Activated T-helper 17 cell treated with anti-CD3 and anti-CD28 coated beads, Interleukin-2, amount 50 U/mL, for 72 hours (primary cell): Measurements from ENCODE around the gene CDK5RAP3. TPM values are rescaled to one million over a fixed set of nuclear protein-coding genes. Genes with fewer than 3 reads are reported as not detected.

ENCODE experiments used
- ATAC-seq: fragments of 150-1000 bp; cut with Tn5 transposase; replicated peaks from 2 replicates; pipeline ENCODE4 v1.10.0; 2021; ENCODE audit warnings: mild to moderate bottlenecking, moderate library complexity
- H3K27ac Mint-ChIP-seq: one replicate; pipeline ENCODE4 v1.8.0; 2022; ENCODE audit warnings: mixed read lengths
- H3K27me3 Mint-ChIP-seq: one replicate; pipeline ENCODE4 v1.8.0; 2022; ENCODE audit warnings: mixed read lengths
- H3K36me3 Mint-ChIP-seq: one replicate; pipeline ENCODE4 v1.8.0; 2022; ENCODE audit warnings: low read depth, mild to moderate bottlenecking, mixed read lengths
- H3K4me1 Mint-ChIP-seq: one replicate; pipeline ENCODE4 v1.8.0; 2022; ENCODE audit warnings: mixed read lengths
- H3K4me3 Mint-ChIP-seq: one replicate; pipeline ENCODE4 v1.8.0; 2022; ENCODE audit warnings: mild to moderate bottlenecking, mixed read lengths
- H3K9me3 Mint-ChIP-seq: one replicate; pipeline ENCODE4 v1.8.0; 2022; ENCODE audit warnings: mixed read lengths
- total RNA-seq, 2 donors: library from RNA; stranded (reverse); gene quantifications; one replicate each; pipeline ENCODE4 v1.2.3, GENCODE V29; 2022

CDK5RAP3 gene
- total RNA-seq, 2 donors from 2014 or later = 139 to 216 TPM

GRCh38 chr17:47956791-47957590 lies 13.9 kb upstream of the CDK5RAP3 start:
- peaks cover 6% of the 10 kb centered on the region for H3K36me3 Mint-ChIP-seq
- H3K27me3 Mint-ChIP-seq = no peaks in the 10 kb centered on the region
- no peak overlapping the region for H3K4me3 Mint-ChIP-seq
- no peak overlapping the region for H3K27ac Mint-ChIP-seq
- H3K9me3 Mint-ChIP-seq = no peaks in the 10 kb centered on the region
- ATAC-seq = no peak
- no peaks in the 10 kb centered on the region for H3K4me1 Mint-ChIP-seq

GRCh38 chr17:47957591-47958490 lies 13.1 kb upstream of the CDK5RAP3 start, which contains the start of gene PRR15L:
Gene PRR15L, minus strand, starts transcription at chr17:47957883. Its CDS starts 4,649 bp downstream, at chr17:47953234.
- no peaks in the 10 kb centered on the region for H3K9me3 Mint-ChIP-seq
- no peaks in the 10 kb centered on the region for H3K27me3 Mint-ChIP-seq
- no peaks in the 10 kb centered on the region for H3K4me1 Mint-ChIP-seq
- H3K27ac Mint-ChIP-seq = no peak within 1 kb of the TSS
- no peaks in the 10 kb centered on the region for H3K36me3 Mint-ChIP-seq
- H3K4me3 Mint-ChIP-seq = no peak within 1 kb of the TSS
- ATAC-seq = no peak

- Mint-ChIP-seq H3K27me3 (no peaks in the 10 kb centered on the region), H3K36me3 (no peaks in the 10 kb centered on the region), H3K27ac (no peak overlapping the region), H3K4me1 (no peaks in the 10 kb centered on the region), H3K4me3 (no peak overlapping the region), H3K9me3 (no peaks in the 10 kb centered on the region)
- ATAC-seq = no peak
Measured at GRCh38 chr17:47959825-47960655, 10.9 kb upstream of the CDK5RAP3 start.

- H3K4me1 Mint-ChIP-seq = no peaks in the 10 kb centered on the region
- H3K27me3 Mint-ChIP-seq = no peaks in the 10 kb centered on the region
- no peaks in the 10 kb centered on the region for H3K9me3 Mint-ChIP-seq
- H3K4me3 Mint-ChIP-seq = no peak overlapping the region
- ATAC-seq = no peak
- no peak overlapping the region for H3K27ac Mint-ChIP-seq
- no peaks in the 10 kb centered on the region for H3K36me3 Mint-ChIP-seq
Measured at GRCh38 chr17:47961406-47961805, 9.5 kb upstream of the CDK5RAP3 start.

- Mint-ChIP-seq H3K4me3 (no peak overlapping the region), H3K27ac (no peak overlapping the region), H3K27me3 (no peaks in the 10 kb centered on the region), H3K36me3 (no peaks in the 10 kb centered on the region), H3K4me1 (no peaks in the 10 kb centered on the region), H3K9me3 (no peaks in the 10 kb centered on the region)
- ATAC-seq = no peak
Measured at GRCh38 chr17:47962901-47963300, 8.0 kb upstream of the CDK5RAP3 start.

- Mint-ChIP-seq H3K36me3 (no peaks in the 10 kb centered on the region), H3K27me3 (no peaks in the 10 kb centered on the region), H3K27ac (no peak overlapping the region), H3K4me3 (no peak overlapping the region), H3K9me3 (no peaks in the 10 kb centered on the region), H3K4me1 (peaks cover 4% of the 10 kb centered on the region)
- ATAC-seq = no peak
Measured at GRCh38 chr17:47964856-47965255, 6.1 kb upstream of the CDK5RAP3 start.

- Mint-ChIP-seq H3K36me3 (peaks cover 4% of the 10 kb centered on the region), H3K9me3 (no peaks in the 10 kb centered on the region), H3K27me3 (no peaks in the 10 kb centered on the region), H3K27ac (peak overlapping the region; percentile 33), H3K4me3 (no peak overlapping the region), H3K4me1 (peaks cover 12% of the 10 kb centered on the region)
- ATAC-seq = no peak
Measured at GRCh38 chr17:47966079-47966519, 4.8 kb upstream of the CDK5RAP3 start.

GRCh38 chr17:47967607-47968252 lies 3.2 kb upstream of the CDK5RAP3 start:
- Mint-ChIP-seq H3K36me3 (peaks cover 6% of the 10 kb centered on the region), H3K4me3 (no peak overlapping the region), H3K4me1 (peaks cover 12% of the 10 kb centered on the region)

GRCh38 chr17:47968836-47969235 lies 2.1 kb upstream of the CDK5RAP3 start:
- no peak overlapping the region for H3K4me3 Mint-ChIP-seq
- H3K9me3 Mint-ChIP-seq = no peaks in the 10 kb centered on the region
- peaks cover 12% of the 10 kb centered on the region for H3K4me1 Mint-ChIP-seq
- no peak for ATAC-seq
- H3K36me3 Mint-ChIP-seq = peaks cover 14% of the 10 kb centered on the region
- no peaks in the 10 kb centered on the region for H3K27me3 Mint-ChIP-seq
- H3K27ac Mint-ChIP-seq = no peak overlapping the region

More at GRCh38 chr17:47967607-47968252, 3.2 kb upstream of the CDK5RAP3 start:
- no peak for ATAC-seq
- peak overlapping the region; percentile 46 for H3K27ac Mint-ChIP-seq
- H3K9me3 Mint-ChIP-seq = no peaks in the 10 kb centered on the region
- H3K27me3 Mint-ChIP-seq = no peaks in the 10 kb centered on the region

GRCh38 chr17:47969930-47970724 lies 786 bp upstream of the CDK5RAP3 start:
- Mint-ChIP-seq H3K36me3 (peaks cover 27% of the 10 kb centered on the region), H3K27ac (peak overlapping the region; percentile 73), H3K27me3 (no peaks in the 10 kb centered on the region), H3K4me1 (peaks cover 12% of the 10 kb centered on the region), H3K4me3 (peak overlapping the region; percentile 79), H3K9me3 (no peaks in the 10 kb centered on the region)
- no peak for ATAC-seq

- H3K4me3 Mint-ChIP-seq = peak overlapping the region; percentile 79
- H3K9me3 Mint-ChIP-seq = no peaks in the 10 kb centered on the region
- H3K36me3 Mint-ChIP-seq = peaks cover 60% of the 10 kb centered on the region
- peaks cover 12% of the 10 kb centered on the region for H3K4me1 Mint-ChIP-seq
- H3K27me3 Mint-ChIP-seq = no peaks in the 10 kb centered on the region
- no peak for ATAC-seq
- H3K27ac Mint-ChIP-seq = no peak overlapping the region
Measured at GRCh38 chr17:47973541-47973940, 2.6 kb downstream of the CDK5RAP3 start.

GRCh38 chr17:47975189-47975822 lies 4.4 kb downstream of the CDK5RAP3 start:
- ATAC-seq = no peak
- no peak overlapping the region for H3K4me3 Mint-ChIP-seq
- H3K27me3 Mint-ChIP-seq = no peaks in the 10 kb centered on the region
- H3K9me3 Mint-ChIP-seq = no peaks in the 10 kb centered on the region
- H3K27ac Mint-ChIP-seq = peak overlapping the region; percentile 30
- H3K4me1 Mint-ChIP-seq = peaks cover 4% of the 10 kb centered on the region
- H3K36me3 Mint-ChIP-seq = peaks cover 78% of the 10 kb centered on the region

- H3K27ac Mint-ChIP-seq = peak overlapping the region; percentile 30
Measured at GRCh38 chr17:47975823-47976205, 4.9 kb downstream of the CDK5RAP3 start.

More at GRCh38 chr17:47975823-47976205, 4.9 kb downstream of the CDK5RAP3 start:
- no peaks in the 10 kb centered on the region for H3K4me1 Mint-ChIP-seq
- ATAC-seq = no peak
- no peaks in the 10 kb centered on the region for H3K27me3 Mint-ChIP-seq
- H3K9me3 Mint-ChIP-seq = no peaks in the 10 kb centered on the region
- H3K36me3 Mint-ChIP-seq = peaks cover 82% of the 10 kb centered on the region
- no peak overlapping the region for H3K4me3 Mint-ChIP-seq
